EH (cell line): ENCODE measurements around the gene ESPNL.
"Not testable (repeated sequence)": the region's sequence is repeated elsewhere in the genome, so short reads cannot be mapped to it uniquely, and the experiment has no call there.

ENCODE experiments used
- DNase-seq: peaks from one replicate; pipeline ENCODE4 v3.0.0-alpha.2; 2015; ENCODE audit warnings: low read depth

Gene ESPNL

GRCh38 chr2:238171072-238171431 lies 70.9 kb downstream of the ESPNL start:
- not testable (repeated sequence) for DNase-seq

- DNase-seq = no peak
Measured at GRCh38 chr2:238171575-238172187, 71.5 kb downstream of the ESPNL start.

- DNase-seq = no peak
Measured at GRCh38 chr2:238172439-238172838, 72.3 kb downstream of the ESPNL start.

- no peak for DNase-seq
Measured at GRCh38 chr2:238173692-238174091, 73.6 kb downstream of the ESPNL start.

- no peak for DNase-seq
Measured at GRCh38 chr2:238174291-238174690, 74.2 kb downstream of the ESPNL start.

- DNase-seq = no peak
Measured at GRCh38 chr2:238174701-238175100, 74.6 kb downstream of the ESPNL start.

- DNase-seq = peak; percentile 19
Measured at GRCh38 chr2:238176613-238177012, 76.5 kb downstream of the ESPNL start.

GRCh38 chr2:238180554-238180953 lies 80.4 kb downstream of the ESPNL start:
- DNase-seq = no peak

GRCh38 chr2:238182362-238182761 lies 82.2 kb downstream of the ESPNL start:
- DNase-seq = no peak
